ENCODE data around the gene MAST3.

GRCh38 chr19:18102916-18103542 is 5.5 kb downstream of the MAST3 start:
- TF ChIP-seq ZNF274 (IDR thresholded peaks at IDR 0.05; ENCODE audit: low read depth, low read length) (no peak), SUZ12 (IDR thresholded peaks at IDR 0.05; ENCODE audit: extremely low read depth, insufficient read depth, insufficient read length) (no peak)
